Esophagus muscularis mucosa (tissue), 3 donors: ENCODE results near the gene DDX46.

Source experiments
- CTCF ChIP-seq, 3 experiments: fragments of 200-600 bp in 2 of 3; fragments of 450-650 bp in 1 of 3; sonication (generic) in 2 of 3; IDR thresholded peaks; one replicate each; pipeline ENCODE4 v1.5.1; 2017 to 2019; ENCODE audit warnings: antibody characterized with exemption in 3 of 3, mild to moderate bottlenecking in 2 of 3, moderate library complexity in 1 of 3
- POLR2A ChIP-seq: fragments of 450-650 bp; IDR thresholded peaks from one replicate; pipeline ENCODE4 v1.6.1; 2017; ENCODE audit warnings: antibody characterized with exemption, moderate library complexity, mild to moderate bottlenecking, low read depth

- no peak for TF ChIP-seq CTCF (IDR thresholded peaks at IDR 0.05)
- TF ChIP-seq POLR2A, result no peak
These were observed 14.0 kb downstream of the DDX46 start for GRCh38 chr5:134772461-134773125.
